Measurements from ENCODE around the gene PRDM13.
"Not testable (repeated sequence)": the region's sequence is repeated elsewhere in the genome, so short reads cannot be mapped to it uniquely, and the experiment has no call there.

The PRDM13 gene

DNA sequence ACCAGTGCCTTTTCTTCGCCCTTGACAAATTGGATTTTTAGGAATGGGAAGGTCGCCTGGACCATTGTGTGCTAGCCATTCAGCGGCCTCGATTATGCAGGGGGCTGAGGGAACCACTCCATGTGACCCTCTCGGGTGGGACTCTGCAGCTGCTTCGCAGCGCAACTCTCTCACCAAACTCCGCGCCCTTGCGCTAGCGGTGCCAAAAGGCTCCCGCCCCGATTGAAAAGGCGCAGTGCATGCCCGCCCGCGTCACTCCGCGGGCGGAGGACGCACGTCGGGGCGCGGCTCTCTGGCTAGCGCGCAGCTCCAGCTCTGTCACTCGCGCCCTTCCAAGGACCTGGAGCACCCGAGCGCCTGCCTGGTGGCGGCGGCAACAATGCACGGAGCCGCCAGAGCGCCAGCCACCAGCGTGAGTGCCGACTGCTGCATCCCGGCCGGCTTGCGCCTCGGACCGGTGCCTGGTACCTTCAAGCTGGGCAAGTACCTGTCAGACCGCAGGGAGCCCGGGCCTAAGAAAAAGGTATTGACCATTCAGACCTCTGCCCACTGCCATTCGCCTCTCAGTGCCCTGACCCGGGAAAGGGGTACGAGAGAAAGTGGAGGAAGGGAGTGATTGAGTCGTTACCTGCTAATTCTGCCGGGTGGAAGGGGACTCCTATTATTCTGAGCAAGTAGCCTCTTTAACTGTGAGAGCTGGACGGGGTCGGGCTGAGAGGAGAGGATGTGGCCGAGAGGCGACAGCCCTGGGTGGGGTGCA, at the start of gene PRDM13:
Gene PRDM13 (plus strand): TSS at position 178 of the 760 bp plus-strand sequence. CDS start 202 bp downstream, at position 380.
- DNase-seq (ENCODE audit: low read depth in 1 of 2, low spot score in 1 of 2), result no peak

DNA sequence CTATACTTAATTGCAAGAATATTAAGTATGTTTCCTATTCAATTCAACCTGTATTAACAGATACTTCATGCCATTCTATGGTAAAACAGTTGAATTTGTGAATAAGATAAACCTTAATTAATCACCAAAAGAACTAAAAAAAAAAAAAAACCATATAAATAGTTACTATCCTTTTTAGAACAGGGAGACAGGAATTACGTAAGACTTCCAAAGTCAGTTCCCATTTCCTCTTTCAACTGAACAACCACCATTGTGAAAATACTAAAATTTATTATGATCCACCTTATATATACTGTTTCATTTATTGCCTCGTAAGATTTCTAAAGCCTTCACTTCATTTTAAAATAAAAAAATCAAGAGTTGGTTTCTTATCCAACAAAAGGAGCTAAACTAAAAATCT, 47.6 kb upstream of the PRDM13 start:
- no peak for DNase-seq (ENCODE audit: low read depth in 1 of 2, low spot score in 1 of 2)

DNA sequence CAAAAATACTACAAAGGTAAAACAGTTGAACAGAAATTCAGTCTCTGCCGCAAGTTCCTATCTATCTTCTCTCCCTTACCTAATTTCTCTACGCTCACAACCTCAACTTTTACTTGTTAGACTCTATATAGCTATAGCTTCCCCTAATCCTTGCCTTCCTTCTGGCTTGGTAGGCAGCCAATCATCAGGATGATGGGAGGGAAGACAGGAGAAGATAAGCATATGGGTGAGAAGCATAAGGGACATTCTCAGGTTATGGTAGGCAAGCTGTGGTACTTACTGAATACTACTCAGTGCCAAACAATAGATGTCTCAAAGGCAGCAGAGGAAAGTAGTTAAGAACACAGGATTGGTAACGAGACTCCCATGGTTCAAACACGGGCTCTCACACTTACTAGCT, 46.0 kb upstream of the PRDM13 start:
- DNase-seq (ENCODE audit: low read depth in 1 of 2, low spot score in 1 of 2), result no peak

DNA sequence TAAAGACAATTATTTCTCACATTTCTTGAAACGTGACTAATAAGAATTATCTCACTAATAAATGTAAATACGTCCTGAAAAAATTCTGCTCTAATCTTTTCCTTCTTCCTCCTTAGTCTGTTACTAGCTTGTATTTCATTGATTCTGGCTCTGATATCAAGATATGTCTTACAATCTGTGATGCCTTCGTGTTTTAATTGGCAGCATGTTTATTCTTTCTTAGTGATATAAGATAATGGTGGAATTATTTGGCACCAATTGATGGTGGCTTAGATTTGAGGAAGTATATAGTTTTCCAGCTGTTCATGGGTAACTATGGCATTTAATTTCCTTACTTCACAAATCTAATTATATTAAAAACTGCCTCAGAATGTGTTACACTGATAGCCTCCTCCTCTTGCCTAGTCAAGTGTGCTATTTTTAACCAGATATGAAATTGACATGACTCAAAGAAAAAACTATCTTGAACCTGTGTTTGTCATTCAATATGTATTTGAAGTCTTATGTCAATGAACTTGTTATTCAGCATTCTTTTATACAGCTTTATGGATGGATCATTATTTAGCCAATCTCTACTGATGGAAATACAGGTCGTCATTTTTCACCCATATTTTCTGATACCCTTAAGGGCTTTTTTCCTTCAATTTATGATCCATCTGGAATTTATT, 43.4 kb upstream of the PRDM13 start:
- DNase-seq (ENCODE audit: low read depth in 1 of 2, low spot score in 1 of 2), result no peak

DNA sequence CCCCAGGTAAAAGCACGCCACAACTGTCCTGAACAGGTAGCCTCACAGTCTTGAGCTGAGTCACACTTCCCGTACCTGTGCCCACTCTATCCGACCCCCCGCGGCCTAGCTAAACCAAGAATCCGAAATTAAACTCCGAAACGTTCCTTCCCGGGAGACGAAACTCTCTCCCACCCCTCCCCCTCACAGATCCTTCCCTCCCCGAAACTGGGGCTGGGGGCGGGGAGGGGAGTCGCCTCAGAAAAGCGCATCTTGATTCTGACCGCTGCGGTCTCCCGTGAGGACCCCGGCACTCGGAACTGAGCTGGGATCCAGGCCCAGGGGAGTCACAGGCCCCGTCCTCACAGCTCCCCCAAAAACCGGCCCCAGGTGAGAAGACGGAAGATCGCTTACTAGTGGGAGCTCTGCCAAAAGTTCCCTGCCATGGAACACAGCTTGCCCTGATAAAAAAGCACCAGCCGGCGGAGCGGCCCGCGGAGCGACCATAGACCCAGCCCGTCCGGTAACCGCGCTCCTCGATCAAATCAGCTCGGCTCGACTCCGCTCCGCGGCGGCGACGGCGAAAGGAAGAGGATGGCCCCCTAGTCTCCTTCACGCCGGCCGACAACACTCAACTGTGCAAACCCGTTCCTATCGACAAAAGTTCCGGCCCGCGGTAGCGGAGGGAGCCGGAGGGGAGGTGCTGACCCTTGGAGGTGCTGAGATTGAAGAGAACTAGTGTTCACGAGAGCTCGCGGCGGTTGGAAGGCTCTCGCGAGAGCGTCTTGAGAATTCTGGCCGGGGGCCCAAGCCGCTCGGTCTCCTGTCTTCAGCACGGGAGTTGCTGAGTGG, 38.3 kb upstream of the PRDM13 start, which contains the start of gene CCNC:
Gene CCNC (minus strand): TSS at position 558 of the 831 bp plus-strand sequence. CDS start 133 bp downstream, at position 425.
- peak; percentile 77 to 79 for DNase-seq (ENCODE audit: low read depth in 1 of 2, low spot score in 1 of 2)

DNA sequence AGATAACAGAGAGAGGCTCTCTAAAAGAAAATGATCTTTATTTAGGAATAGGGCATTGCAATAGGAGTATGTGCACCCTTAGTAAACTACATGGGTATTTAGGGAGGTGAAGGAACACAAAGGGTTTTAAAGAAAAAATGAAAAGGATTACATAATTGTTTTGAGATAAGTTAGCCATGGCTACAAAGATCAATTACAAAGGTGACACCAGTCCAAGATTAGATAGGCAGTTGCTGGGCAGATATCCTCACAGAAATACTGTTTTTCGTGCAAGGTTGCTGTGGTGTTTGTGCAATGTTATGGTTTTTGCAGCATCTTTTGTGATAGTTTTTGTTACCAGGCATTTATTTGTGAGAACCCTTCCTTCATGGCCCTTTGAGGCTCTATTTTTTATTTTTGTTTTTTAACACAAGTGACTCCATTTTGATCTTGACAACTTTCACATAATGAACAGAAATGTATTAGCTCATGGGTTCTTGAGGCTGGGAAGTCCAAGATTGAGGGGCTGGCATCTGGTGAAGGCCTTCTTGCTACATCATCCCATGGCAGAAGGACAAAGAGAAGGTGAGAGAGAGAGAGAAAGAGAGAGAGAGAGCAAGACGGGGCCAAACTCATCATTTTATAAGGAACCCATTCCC, 32.5 kb upstream of the PRDM13 start:
- DNase-seq (ENCODE audit: low read depth in 1 of 2, low spot score in 1 of 2), result no peak

DNA sequence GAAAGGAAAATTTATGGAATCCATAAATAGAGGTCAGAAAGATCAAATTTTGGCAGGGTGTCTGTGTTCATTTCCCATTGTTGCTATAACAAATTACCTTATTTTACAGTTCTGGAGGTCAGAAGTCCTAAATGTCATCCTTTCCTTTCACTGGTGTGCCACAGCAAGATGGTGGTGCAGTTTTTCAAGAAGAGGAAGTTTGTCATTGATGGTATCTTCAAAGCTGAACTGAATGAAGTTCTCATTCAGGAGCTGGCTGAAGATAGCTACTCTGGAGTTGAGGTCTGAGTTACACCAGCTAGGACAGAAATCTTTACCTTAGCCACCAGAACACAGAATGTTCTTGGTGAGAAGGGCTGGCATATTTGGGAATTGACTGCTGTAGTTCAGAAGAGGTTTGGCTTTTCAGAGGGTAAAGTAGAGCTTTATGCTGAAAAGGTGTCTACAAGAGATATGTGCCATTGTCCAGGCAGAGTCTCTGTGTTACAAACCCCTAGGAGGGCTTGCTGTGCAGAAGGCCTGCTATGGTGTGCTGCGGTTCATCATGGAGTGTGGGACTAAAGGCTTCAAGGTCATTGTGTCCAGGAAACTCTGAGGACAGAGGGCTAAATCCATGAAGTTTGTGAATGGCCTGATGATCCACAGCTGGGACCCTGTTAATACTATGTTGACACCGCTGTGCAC, 30.9 kb upstream of the PRDM13 start:
- DNase-seq (ENCODE audit: low read depth in 1 of 2, low spot score in 1 of 2), result no peak

DNA sequence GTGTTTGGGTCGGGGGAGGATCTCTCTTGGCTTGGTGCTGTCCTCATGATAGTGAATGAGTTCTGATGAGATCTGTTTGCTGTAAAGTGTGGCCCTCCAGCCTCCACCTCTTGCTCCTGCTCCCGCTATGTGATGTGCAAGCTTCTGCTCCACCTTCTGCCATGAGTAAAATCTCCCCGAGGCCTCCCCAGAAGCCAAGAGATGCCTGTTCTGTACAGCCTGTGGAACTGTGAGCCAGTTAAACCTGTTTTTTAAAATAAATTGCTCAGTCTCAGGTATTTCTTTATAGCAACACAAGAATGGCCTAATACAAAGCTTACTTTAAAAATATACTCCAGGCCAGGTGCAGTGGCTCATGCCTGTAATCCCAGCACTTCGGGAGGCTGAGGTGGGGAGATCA, 26.9 kb upstream of the PRDM13 start:
- no peak for DNase-seq (ENCODE audit: low read depth in 1 of 2, low spot score in 1 of 2)

DNA sequence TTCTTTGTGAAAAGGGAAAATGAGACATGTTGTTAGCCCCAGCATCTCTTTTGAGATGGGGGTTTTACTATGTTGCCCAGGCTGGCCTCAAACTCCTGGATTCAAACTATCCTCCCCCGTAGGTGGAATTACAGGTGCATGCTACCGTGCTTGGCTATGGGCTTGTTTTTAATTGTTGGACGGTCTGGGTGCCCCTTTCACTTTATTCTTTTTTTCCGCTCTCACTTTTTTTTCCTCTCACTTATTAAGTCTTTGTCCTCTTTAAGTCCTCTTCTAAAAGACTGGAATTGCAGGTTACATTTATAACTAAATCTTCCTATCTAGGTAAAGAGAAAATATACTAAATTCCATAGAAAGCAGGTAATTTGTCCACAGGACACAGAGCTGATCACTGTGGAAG, 18.8 kb upstream of the PRDM13 start:
- DNase-seq (ENCODE audit: low read depth in 1 of 2, low spot score in 1 of 2), result no peak

DNA sequence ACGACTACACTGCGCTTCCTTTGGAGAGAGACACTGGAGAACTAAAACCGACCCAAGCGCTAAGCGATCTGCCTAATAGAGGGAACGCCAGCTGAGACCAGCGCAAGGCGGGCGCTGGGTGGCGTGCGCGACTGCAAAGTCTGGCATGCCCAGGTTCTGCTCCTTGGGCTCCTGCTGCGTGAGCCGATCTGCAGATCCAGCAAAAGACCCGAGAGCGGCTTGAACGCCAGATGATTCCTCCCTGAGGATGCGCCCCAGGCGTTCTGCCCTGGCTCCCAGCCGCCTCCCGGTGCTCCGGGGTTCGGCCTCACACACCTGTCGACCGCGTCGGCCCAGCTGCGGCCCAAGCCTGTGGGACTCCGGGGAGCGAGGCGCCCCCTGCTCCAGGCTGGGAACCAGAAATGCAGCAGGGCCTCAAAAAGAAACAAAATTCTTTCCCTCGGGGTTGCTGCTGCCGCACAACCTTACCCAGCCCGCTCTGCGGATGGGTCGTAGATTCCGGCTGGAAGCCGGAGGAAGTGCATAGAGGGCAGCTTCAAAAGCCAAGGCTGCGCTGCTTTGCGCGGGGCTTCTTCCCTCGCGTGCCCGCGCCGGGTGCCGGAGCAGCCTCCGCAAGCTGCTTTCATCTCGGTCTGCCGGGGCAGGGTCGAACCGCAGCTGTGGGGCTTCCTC, 17.9 kb upstream of the PRDM13 start:
- DNase-seq (ENCODE audit: low read depth in 1 of 2, low spot score in 1 of 2), result peak; percentile 40 to 43

DNA sequence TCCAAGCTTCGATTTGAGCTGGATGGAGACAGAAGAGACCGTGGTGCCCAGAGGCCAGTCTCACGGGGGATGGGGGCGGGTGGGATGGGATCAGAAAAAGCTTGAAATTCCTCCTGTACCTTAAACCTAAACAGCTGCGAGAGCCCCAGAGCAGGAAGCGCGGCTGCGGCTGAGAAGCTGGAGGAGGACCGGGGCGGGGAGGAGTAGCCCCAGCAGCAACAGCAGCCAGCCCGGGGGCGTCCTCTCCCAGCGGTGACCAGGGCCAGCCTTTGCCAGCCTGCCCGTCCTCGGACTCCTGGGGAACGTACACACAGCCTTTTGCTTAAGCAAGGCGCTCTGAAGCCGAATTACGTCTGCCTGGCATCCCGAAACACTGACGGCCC, 17.4 kb upstream of the PRDM13 start:
- DNase-seq (ENCODE audit: low read depth in 1 of 2, low spot score in 1 of 2), result no peak

DNA sequence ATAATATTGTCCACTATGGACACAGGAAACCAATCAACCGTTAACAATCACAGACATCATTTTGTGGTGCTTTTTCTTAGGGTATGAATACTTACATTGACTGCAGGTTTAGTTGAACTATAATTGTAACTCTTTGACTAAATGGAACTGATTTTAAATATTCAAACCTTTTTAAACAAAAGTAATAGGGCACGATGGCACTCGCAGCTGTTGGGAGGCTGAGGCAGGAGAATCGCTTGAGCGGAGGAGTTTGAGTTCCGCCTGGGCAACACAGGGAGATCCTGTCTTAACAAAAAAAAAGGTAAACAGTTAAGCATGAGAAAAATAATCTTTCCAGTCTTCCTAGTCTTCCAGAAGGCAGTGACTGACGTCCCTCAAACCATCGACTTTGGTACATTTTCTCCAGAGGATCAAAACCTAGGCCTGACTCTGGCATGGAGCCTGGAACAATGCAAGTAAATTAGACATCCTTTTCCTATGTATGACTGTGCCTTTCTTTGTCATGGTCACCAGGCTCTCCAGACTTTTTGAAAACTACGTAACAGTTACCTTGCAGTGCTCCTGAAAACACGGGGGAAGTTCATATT, 16.6 kb upstream of the PRDM13 start:
- DNase-seq (ENCODE audit: low read depth in 1 of 2, low spot score in 1 of 2), result no peak

DNA sequence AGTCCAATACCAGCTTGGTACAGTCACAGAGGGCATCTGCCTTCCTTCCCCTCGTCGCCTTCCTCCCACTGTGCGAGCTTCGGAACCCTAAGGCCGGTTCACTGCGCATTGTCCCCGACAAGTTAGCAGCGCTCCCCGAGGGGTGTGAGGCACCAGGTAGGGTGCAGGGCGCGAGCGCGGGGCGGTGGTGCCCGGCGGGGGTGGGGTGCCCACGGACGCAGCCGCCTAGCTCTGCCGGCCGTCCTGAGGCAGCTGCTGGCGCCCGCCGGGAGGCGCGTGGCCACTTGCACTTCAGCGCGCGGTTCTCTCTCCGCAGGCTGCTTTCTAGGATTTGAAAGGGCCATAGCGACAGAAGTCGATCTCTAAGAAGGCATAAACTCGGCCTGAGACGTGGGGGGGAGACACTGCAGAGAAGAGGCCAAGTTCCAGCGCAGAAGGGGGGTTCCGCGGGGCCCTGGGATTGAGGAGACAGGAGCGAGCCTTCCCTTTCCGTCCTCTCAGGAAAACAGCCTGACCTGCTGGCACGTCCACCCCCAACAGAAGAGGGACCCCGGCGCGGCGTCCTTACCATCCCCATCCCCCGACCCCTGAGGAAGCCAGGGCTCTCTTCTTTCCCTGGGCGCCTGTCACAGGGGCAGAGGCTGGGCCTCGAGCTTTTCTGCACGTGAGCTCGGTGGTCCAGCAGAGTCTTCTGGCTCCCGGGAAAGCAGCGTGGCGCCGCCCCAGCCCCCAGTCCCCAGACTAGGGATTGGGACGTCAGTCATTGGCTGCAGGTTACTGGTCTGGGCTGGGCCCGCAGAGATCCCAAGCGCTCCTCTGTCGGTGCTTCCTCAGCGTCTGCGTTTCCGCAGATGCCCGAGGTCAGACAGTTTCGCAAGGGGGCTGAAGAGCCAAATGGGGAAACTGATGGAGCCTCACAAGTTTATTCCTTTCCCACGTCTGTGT, 15.6 kb upstream of the PRDM13 start:
- no peak for DNase-seq (ENCODE audit: low read depth in 1 of 2, low spot score in 1 of 2)

DNA sequence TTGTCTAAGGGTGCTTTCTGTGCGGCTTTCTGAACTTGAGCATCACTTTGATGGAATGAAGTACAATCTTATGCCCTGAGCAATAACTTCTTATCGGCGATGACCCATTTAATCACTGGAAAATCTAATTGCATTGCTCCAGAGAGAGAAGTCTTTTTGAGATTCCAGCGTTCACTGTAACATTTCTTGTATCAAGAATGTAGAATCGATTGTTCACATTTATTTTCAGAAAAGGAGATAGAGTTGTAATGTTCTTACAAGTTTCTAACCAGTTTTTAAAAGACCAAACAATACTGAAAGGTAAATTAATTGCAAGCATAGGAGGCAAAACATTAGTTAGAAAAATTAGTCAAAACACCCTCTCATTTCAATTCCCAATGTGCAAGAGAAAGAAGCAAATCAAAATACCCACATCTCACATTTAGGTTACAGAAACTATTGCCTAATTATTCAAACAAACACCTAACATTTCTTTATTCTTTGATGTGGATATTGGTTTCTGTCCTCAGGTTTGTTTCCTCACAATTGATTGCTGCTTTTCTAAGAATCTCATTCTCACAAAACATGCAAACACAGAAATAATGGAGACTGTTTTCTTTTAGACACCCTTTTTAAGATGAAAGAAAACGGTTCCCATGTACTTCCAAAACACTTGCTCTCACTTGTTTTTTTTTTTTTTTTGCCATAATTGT, 14.8 kb upstream of the PRDM13 start:
- DNase-seq (ENCODE audit: low read depth in 1 of 2, low spot score in 1 of 2), result no peak

DNA sequence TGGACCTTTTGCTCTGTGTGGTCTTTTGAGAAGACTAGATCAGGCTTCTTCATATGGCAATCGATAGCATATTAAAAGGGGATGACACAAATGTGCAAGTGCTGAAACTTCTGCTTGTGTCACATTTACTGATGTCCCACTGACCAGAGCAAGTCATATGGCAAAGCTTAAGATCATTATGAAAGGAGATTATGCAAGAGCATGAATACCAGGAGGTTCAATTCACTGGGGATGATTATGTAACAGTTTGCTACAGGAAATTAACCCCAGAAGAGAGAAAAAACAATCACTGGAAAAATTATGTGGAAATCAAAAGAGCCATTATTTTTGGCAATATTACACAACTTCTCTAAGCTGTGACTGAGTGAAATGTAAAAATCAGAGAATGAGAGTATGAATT, 13.7 kb upstream of the PRDM13 start:
- no peak for DNase-seq (ENCODE audit: low read depth in 1 of 2, low spot score in 1 of 2)

DNA sequence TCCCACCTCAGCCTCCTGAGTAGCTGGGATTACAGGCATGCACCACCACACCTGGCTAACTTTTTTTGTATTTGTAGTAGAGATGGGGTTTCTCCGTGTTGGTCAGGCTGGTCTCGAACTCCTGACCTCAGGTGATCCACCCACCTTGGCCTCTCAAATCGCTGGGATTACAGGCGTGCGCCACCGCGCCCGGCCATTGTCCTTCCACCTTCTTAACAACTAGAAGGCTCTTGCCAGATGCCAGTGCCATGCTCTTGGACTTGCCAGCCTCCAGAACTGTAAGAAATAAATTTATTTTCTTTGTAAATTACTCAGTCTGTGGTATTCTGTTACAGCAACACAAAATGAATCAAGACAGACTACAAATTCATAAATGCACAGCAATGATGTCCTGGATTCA, 11.9 kb upstream of the PRDM13 start:
- not testable (repeated sequence) for DNase-seq (ENCODE audit: low read depth in 1 of 2, low spot score in 1 of 2)

DNA sequence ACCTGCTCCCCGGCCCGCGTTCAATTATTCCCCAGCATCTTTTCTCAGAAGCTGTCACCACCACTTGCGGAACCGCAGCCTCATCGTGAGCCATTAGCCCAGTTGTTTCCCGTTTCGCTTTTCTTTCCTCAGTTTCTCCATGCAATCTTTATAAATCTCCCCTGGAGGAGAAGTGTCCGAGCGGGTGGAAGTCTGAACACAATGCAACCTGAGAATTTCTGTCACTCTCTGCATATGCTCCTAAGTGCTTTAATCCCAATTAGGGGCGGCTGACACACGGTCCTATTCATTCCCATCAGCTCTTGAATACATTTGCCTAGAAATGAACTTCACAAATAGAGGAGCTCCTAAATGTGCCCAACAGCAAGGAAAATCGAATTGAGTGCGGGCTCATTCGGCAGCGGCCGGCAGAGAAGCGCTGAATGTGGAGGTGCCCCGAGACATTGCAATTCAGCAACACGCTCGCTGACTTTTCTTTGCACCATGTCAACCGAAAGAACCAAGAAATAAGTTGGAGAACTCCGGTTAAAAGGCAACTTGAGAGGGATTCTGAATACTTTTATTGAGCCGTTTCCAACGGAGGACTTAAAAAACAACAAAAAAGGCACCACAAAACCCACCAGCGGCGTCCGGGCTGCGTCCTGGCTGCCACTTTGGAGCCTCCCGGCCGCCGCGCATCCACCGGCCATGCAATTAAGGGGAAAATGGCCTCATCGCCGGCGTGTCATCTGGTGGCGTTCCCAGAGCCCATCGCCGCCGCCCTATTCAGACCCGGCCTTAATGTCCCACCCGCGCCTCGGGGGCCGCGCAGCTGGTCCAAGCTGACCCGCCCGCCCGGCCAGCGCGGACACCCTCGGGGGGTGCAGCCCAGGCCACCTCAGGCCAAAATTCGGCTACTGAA, 3.9 kb upstream of the PRDM13 start:
- DNase-seq (ENCODE audit: low read depth in 1 of 2, low spot score in 1 of 2), result no peak

Data from activated T-helper 1 cell treated with anti-CD3 and anti-CD28 coated beads, Interleukin-2, amount 50 U/mL, for 16 hours (primary cell).